Glomerular visceral epithelial cell (primary cell): Measurements from ENCODE around the gene KCNJ11.

Source experiments
- DNase-seq: peaks from one replicate; pipeline ENCODE4 v3.0.0-alpha.2; 2016; ENCODE audit errors: extremely low spot score

The KCNJ11 gene

GRCh38 chr11:17391493-17392355 is 3.3 kb upstream of the KCNJ11 start:
- no peak for DNase-seq

- DNase-seq, result no peak
Observed at GRCh38 chr11:17389957-17390649, 1.6 kb upstream of the KCNJ11 start.

GRCh38 chr11:17389211-17389956 is 925 bp upstream of the KCNJ11 start:
- DNase-seq, result peak; percentile 60

- no peak for DNase-seq
Observed at GRCh38 chr11:17387811-17388210, 648 bp downstream of the KCNJ11 start.

- DNase-seq, result no peak
Observed at GRCh38 chr11:17387254-17387653, 1.2 kb downstream of the KCNJ11 start.

- DNase-seq, result peak; percentile 35
Observed at GRCh38 chr11:17386331-17387084, 2.0 kb downstream of the KCNJ11 start.

- no peak for DNase-seq
Observed at GRCh38 chr11:17385926-17386325, 2.5 kb downstream of the KCNJ11 start.

GRCh38 chr11:17385492-17385891 is 3.0 kb downstream of the KCNJ11 start:
- DNase-seq, result no peak

GRCh38 chr11:17384002-17384511 is 4.4 kb downstream of the KCNJ11 start:
- DNase-seq, result peak; percentile 73

GRCh38 chr11:17383461-17383860 is 5.0 kb downstream of the KCNJ11 start:
- no peak for DNase-seq

GRCh38 chr11:17382046-17382728 is 6.3 kb downstream of the KCNJ11 start:
- no peak for DNase-seq

- no peak for DNase-seq
Observed at GRCh38 chr11:17381156-17381555, 7.3 kb downstream of the KCNJ11 start.

- no peak for DNase-seq
Observed at GRCh38 chr11:17379383-17380180, 8.9 kb downstream of the KCNJ11 start.

- DNase-seq, result no peak
Observed at GRCh38 chr11:17378655-17379054, 9.8 kb downstream of the KCNJ11 start.

GRCh38 chr11:17376493-17376892 is 12.0 kb downstream of the KCNJ11 start:
- no peak for DNase-seq

- no peak for DNase-seq
Observed at GRCh38 chr11:17375547-17375946, 12.9 kb downstream of the KCNJ11 start.

- DNase-seq, result no peak
Observed at GRCh38 chr11:17371614-17372013, 16.8 kb downstream of the KCNJ11 start.

GRCh38 chr11:17369684-17370243 is 18.7 kb downstream of the KCNJ11 start:
- no peak for DNase-seq

GRCh38 chr11:17369094-17369493 is 19.4 kb downstream of the KCNJ11 start:
- no peak for DNase-seq

- no peak for DNase-seq
Observed at GRCh38 chr11:17368551-17368950, 19.9 kb downstream of the KCNJ11 start.
